K562 (cell line): ENCODE measurements around the gene COL9A3. TPM values are rescaled to one million over a fixed set of nuclear protein-coding genes. Genes with fewer than 3 reads are reported as not detected.

ENCODE experiments used
- HDAC6 ChIP-seq: IDR thresholded peaks from 2 replicates; pipeline ENCODE4 v1.6.1; 2012; ENCODE audit warnings: low read depth, mild to moderate bottlenecking, control low read depth, inconsistent platforms, low read length, moderate library complexity
- STAG1 ChIP-seq: sonication (generic); formaldehyde crosslinking; IDR thresholded peaks from 2 replicates; pipeline ENCODE4 v1.5.0; 2020; ENCODE audit warnings: missing genetic modification reagents, borderline replicate concordance
- TGIF2 ChIP-seq: sonication (generic); formaldehyde crosslinking; IDR thresholded peaks from 2 replicates; pipeline ENCODE4 v1.8.1; 2022; ENCODE audit warnings: mild to moderate bottlenecking, missing genetic modification reagents, moderate library complexity
- ZNF589 ChIP-seq: fragments of 200-800 bp; sonication (Bioruptor generic); IDR thresholded peaks from 2 replicates; pipeline ENCODE4 v1.6.1; 2016; ENCODE audit warnings: low read depth, missing genetic modification characterization, missing compliant biosample characterization
- polyA plus RNA-seq, 8 experiments: library from polyadenylated mRNA; depleted of rRNA in 4 of 8; stranded (reverse) in 5 of 8; unstranded in 3 of 8; fragments of >200 nt; fragmentation: Nextera tagmentation in 2 of 8; fragmentation: Illumina TruSeq in 1 of 8; extraction: Ambion mirVana in 2 of 8; extraction: Trizol in 1 of 8; gene quantifications; 2 replicates each; pipeline versions ENCODE4 v1.2.1 to v1.2.3, GENCODE V29; 2011 to 2014; ENCODE audit warnings: inconsistent platforms in 1 of 8, missing spikeins in 1 of 8
- total RNA-seq, 7 experiments: library from RNA; depleted of rRNA in 6 of 7; stranded (reverse); fragments of >200 nt in 6 of 7; fragmentation: Illumina TruSeq in 2 of 7; extraction: Trizol in 2 of 7; gene quantifications; 2 replicates each; pipeline versions ENCODE4 v1.2.1 to v1.2.3, GENCODE V29; 2011 to 2021; ENCODE audit warnings: low replicate concordance in 1 of 7
- TF ChIP-seq, protein P1 (sequence below): fragments of 450-650 bp; IDR thresholded peaks from 2 replicates; pipeline ENCODE4 v1.6.1; 2016; ENCODE audit warnings: mild to moderate bottlenecking, moderate library complexity
- TF ChIP-seq, protein P2 (sequence below): fragments of 450-650 bp; formaldehyde crosslinking; IDR thresholded peaks from 2 replicates; pipeline ENCODE4 v1.4.0; 2020; ENCODE audit warnings: mild to moderate bottlenecking, moderate library complexity
- TF ChIP-seq, protein P3 (sequence below): fragments of 250-450 bp; sonication (Bioruptor Pico); IDR thresholded peaks from 2 replicates; pipeline ENCODE4 v1.8.0; 2021; ENCODE audit warnings: moderate library complexity, mild to moderate bottlenecking, inconsistent platforms

COL9A3 gene
- total and polyA plus RNA-seq, 9 of the 15 experiments (the other 6 are each of a cell fraction or from before 2014, with no cell fraction given) = 0.14 to 3.6 (median 0.88) TPM; not detected in 1

DNA sequence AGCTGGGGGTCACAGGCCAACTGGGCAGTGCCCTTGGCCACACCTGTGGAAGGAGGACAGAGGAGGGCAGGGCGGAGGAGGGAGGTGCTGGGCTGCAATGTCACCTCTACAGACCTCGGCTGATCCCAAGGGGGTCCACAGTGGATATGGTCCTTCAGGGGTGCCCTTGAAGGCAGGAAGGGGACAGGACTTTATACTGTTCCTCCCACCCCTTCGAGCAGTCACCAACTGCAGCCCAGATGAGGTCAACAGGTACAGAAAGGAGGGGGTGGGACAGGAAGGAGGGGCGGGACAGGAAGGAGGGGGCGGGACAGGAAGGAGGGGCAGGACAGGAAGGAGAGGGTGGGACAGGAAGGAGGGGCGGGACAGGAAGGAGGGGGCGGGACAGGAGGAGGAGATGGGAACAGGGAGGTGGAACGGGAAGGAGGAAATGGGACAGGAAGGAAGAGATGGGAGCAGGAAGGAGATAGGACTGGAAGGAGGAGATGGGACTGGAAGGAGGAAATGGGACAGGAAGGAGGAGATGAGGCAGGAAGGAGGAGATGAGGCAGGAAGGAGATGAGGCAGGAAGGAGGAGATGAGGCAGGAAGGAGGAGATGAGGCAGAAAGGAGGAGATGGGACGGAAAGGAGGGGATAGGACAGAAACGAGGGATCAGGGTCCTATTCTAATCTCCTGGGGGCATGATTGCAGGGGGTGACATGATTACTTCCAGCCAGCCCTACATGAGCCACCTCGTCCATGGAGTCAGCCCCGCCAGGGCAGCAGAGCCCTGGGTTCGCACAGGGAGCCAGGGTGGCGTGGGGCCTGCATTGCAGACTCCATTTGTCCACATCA, 39.9 kb upstream of the COL9A3 start (continued):
- TF ChIP-seq, protein P1, sequence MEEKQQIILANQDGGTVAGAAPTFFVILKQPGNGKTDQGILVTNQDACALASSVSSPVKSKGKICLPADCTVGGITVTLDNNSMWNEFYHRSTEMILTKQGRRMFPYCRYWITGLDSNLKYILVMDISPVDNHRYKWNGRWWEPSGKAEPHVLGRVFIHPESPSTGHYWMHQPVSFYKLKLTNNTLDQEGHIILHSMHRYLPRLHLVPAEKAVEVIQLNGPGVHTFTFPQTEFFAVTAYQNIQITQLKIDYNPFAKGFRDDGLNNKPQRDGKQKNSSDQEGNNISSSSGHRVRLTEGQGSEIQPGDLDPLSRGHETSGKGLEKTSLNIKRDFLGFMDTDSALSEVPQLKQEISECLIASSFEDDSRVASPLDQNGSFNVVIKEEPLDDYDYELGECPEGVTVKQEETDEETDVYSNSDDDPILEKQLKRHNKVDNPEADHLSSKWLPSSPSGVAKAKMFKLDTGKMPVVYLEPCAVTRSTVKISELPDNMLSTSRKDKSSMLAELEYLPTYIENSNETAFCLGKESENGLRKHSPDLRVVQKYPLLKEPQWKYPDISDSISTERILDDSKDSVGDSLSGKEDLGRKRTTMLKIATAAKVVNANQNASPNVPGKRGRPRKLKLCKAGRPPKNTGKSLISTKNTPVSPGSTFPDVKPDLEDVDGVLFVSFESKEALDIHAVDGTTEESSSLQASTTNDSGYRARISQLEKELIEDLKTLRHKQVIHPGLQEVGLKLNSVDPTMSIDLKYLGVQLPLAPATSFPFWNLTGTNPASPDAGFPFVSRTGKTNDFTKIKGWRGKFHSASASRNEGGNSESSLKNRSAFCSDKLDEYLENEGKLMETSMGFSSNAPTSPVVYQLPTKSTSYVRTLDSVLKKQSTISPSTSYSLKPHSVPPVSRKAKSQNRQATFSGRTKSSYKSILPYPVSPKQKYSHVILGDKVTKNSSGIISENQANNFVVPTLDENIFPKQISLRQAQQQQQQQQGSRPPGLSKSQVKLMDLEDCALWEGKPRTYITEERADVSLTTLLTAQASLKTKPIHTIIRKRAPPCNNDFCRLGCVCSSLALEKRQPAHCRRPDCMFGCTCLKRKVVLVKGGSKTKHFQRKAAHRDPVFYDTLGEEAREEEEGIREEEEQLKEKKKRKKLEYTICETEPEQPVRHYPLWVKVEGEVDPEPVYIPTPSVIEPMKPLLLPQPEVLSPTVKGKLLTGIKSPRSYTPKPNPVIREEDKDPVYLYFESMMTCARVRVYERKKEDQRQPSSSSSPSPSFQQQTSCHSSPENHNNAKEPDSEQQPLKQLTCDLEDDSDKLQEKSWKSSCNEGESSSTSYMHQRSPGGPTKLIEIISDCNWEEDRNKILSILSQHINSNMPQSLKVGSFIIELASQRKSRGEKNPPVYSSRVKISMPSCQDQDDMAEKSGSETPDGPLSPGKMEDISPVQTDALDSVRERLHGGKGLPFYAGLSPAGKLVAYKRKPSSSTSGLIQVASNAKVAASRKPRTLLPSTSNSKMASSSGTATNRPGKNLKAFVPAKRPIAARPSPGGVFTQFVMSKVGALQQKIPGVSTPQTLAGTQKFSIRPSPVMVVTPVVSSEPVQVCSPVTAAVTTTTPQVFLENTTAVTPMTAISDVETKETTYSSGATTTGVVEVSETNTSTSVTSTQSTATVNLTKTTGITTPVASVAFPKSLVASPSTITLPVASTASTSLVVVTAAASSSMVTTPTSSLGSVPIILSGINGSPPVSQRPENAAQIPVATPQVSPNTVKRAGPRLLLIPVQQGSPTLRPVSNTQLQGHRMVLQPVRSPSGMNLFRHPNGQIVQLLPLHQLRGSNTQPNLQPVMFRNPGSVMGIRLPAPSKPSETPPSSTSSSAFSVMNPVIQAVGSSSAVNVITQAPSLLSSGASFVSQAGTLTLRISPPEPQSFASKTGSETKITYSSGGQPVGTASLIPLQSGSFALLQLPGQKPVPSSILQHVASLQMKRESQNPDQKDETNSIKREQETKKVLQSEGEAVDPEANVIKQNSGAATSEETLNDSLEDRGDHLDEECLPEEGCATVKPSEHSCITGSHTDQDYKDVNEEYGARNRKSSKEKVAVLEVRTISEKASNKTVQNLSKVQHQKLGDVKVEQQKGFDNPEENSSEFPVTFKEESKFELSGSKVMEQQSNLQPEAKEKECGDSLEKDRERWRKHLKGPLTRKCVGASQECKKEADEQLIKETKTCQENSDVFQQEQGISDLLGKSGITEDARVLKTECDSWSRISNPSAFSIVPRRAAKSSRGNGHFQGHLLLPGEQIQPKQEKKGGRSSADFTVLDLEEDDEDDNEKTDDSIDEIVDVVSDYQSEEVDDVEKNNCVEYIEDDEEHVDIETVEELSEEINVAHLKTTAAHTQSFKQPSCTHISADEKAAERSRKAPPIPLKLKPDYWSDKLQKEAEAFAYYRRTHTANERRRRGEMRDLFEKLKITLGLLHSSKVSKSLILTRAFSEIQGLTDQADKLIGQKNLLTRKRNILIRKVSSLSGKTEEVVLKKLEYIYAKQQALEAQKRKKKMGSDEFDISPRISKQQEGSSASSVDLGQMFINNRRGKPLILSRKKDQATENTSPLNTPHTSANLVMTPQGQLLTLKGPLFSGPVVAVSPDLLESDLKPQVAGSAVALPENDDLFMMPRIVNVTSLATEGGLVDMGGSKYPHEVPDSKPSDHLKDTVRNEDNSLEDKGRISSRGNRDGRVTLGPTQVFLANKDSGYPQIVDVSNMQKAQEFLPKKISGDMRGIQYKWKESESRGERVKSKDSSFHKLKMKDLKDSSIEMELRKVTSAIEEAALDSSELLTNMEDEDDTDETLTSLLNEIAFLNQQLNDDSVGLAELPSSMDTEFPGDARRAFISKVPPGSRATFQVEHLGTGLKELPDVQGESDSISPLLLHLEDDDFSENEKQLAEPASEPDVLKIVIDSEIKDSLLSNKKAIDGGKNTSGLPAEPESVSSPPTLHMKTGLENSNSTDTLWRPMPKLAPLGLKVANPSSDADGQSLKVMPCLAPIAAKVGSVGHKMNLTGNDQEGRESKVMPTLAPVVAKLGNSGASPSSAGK = no peak
- no peak for TF ChIP-seq STAG1 (CRISPR knock-in tag)
- TF ChIP-seq HDAC6 = no peak
- TF ChIP-seq, protein P2, sequence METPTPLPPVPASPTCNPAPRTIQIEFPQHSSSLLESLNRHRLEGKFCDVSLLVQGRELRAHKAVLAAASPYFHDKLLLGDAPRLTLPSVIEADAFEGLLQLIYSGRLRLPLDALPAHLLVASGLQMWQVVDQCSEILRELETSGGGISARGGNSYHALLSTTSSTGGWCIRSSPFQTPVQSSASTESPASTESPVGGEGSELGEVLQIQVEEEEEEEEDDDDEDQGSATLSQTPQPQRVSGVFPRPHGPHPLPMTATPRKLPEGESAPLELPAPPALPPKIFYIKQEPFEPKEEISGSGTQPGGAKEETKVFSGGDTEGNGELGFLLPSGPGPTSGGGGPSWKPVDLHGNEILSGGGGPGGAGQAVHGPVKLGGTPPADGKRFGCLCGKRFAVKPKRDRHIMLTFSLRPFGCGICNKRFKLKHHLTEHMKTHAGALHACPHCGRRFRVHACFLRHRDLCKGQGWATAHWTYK (CRISPR knock-in tag) = no peak
- TF ChIP-seq, protein P3, sequence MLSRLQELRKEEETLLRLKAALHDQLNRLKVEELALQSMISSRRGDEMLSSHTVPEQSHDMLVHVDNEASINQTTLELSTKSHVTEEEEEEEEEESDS = no peak
- peak; percentile 26; the same call in 1 of the 2 replicates for TF ChIP-seq ZNF589
- no peak for TF ChIP-seq TGIF2
